K562 (cell line): ENCODE measurements around the gene TNFSF13B. TPM values are rescaled to one million over a fixed set of nuclear protein-coding genes. Genes with fewer than 3 reads are reported as not detected.

Experiments
- ATAC-seq: fragments of 200-7000 bp; cut with Tn5 transposase; 3 replicates; pipeline ENCODE4 v1.9.1; 2020; ENCODE audit warnings: moderate library complexity
- BruUV-seq: library from RNA; stranded (reverse); fragments of 400-500 nt; replicated peaks from 2 replicates; lab custom pipeline; 2021; lab: Mats Ljungman, UMichigan
- CTCF ChIA-PET: fragments of 300-600 bp; formaldehyde crosslinking; extraction: SDS; loops from one replicate; lab custom pipeline; 2021; ENCODE audit warnings: low intra/inter-chr PET ratio; lab: Yijun Ruan, JAX
- POLR2A ChIA-PET: fragments of 300-600, 350-650 bp; sonication (Branson Sonifier 250); formaldehyde crosslinking; extraction: SDS; loops from one replicate; lab custom pipeline; 2021; ENCODE audit warnings: antibody characterized with exemption, inconsistent platforms; lab: Yijun Ruan, JAX
- DNase-seq, 4 experiments: peaks; one replicate each; pipeline versions ENCODE4 v3.0.0 to v3.0.0-alpha.2; 2011 to 2018; ENCODE audit warnings: low spot score in 3 of 4, mixed read lengths in 3 of 4; ENCODE audit errors: extremely low read depth in 1 of 4
- FAIRE-seq: peaks from 2 replicates; lab custom pipeline; 2011; peaks lifted over from hg19 to GRCh38; lab: Jason Lieb, UNC
- H2AFZ ChIP-seq: 2 replicates; pipeline ENCODE4 v1.6.0; 2011; ENCODE audit warnings: low read depth, low read length, control low read depth, inconsistent platforms
- H3K27ac ChIP-seq: fragments of 200-600 bp; 3 replicates; pipeline ENCODE4 v1.8.0; 2011; ENCODE audit warnings: low read depth, mild to moderate bottlenecking, control low read depth, inconsistent platforms, low read length, moderate library complexity, mixed read lengths; ENCODE audit errors: extremely low read depth
- H3K27me3 ChIP-seq, 2 experiments: fragments of 300-600 bp in 1 of 2; 2 replicates in 1 of 2; 3 replicates in 1 of 2; pipeline versions ENCODE4 v1.6.0 to v1.8.0; 2011; ENCODE audit warnings: inconsistent platforms in 2 of 2, low read length in 2 of 2, mild to moderate bottlenecking in 1 of 2, mixed read lengths in 1 of 2, moderate library complexity in 1 of 2; ENCODE audit not compliant: control insufficient read depth in 2 of 2, insufficient read depth in 2 of 2
- H3K36me3 ChIP-seq: fragments of 300-600 bp; 3 replicates; pipeline ENCODE4 v1.8.0; 2011; ENCODE audit warnings: mild to moderate bottlenecking, low read length, inconsistent platforms; ENCODE audit not compliant: control insufficient read depth, insufficient read depth
- H3K4me1 ChIP-seq, 2 experiments: fragments of 200-600 bp in 1 of 2; replicated peaks in 1 of 2; 2 replicates in 1 of 2; 3 replicates in 1 of 2; pipeline versions ENCODE4 v1.5.1 to v1.8.0; 2011; ENCODE audit warnings: inconsistent platforms in 2 of 2, low read length in 2 of 2, mild to moderate bottlenecking in 1 of 2, mixed read lengths in 1 of 2, moderate library complexity in 1 of 2; ENCODE audit not compliant: control insufficient read depth in 2 of 2, insufficient read depth in 2 of 2
- H3K4me2 ChIP-seq: 2 replicates; pipeline ENCODE4 v1.6.1; 2011; ENCODE audit warnings: low read length, control low read depth, inconsistent platforms, mixed read lengths; ENCODE audit not compliant: insufficient read depth
- H3K4me3 ChIP-seq: fragments of 200-600 bp; sonication (generic), shearing (Covaris generic); 2 replicates; pipeline ENCODE4 v1.5.1; 2016; ENCODE audit warnings: control low read depth, inconsistent platforms
- H3K79me2 ChIP-seq: fragments of 200-600 bp; 3 replicates; pipeline ENCODE4 v1.8.0; 2011; ENCODE audit warnings: low read length, inconsistent platforms; ENCODE audit not compliant: control insufficient read depth, insufficient read depth
- H3K9ac ChIP-seq, 2 experiments: 2 replicates each; pipeline versions ENCODE4 v1.6.0 to v1.6.1; 2011; ENCODE audit warnings: low read depth in 2 of 2, low read length in 2 of 2, control low read depth in 1 of 2, inconsistent platforms in 1 of 2, mild to moderate bottlenecking in 1 of 2, mixed read lengths in 1 of 2; ENCODE audit not compliant: insufficient read depth in 1 of 2
- H3K9me1 ChIP-seq: one replicate; pipeline ENCODE4 v1.6.0; 2011; ENCODE audit warnings: inconsistent platforms, mild to moderate bottlenecking, low read length, moderate library complexity; ENCODE audit not compliant: control insufficient read depth, insufficient read depth
- H3K9me3 ChIP-seq: replicated peaks from 2 replicates; pipeline ENCODE4 v1.5.1; 2011; ENCODE audit warnings: low read depth, low read length, inconsistent platforms; ENCODE audit not compliant: control insufficient read depth, insufficient read depth
- H4K20me1 ChIP-seq: replicated peaks from 2 replicates; pipeline ENCODE4 v1.6.1; 2011; ENCODE audit warnings: low read length, inconsistent platforms, mixed read lengths; ENCODE audit not compliant: control insufficient read depth, insufficient read depth
- GTF2A2 ChIP-seq: IDR thresholded peaks from 2 replicates; pipeline ENCODE4 v1.6.1; 2016; ENCODE audit warnings: mild to moderate bottlenecking, missing genetic modification characterization, missing compliant biosample characterization
- SMAD3 ChIP-seq: fragments of 450-650 bp; formaldehyde crosslinking; conservative IDR thresholded peaks from 2 replicates; pipeline ENCODE4 v1.4.0; 2020; ENCODE audit warnings: mild to moderate bottlenecking
- SPI1 ChIP-seq: IDR thresholded peaks from 2 replicates; pipeline ENCODE4 v1.6.1; 2011; ENCODE audit warnings: low read depth, low read length, control low read depth, borderline replicate concordance
- ZNF23 ChIP-seq: fragments of 250-450 bp; sonication (Bioruptor Pico); IDR thresholded peaks from 2 replicates; pipeline ENCODE4 v1.4.0; 2020; ENCODE audit warnings: mild to moderate bottlenecking
- WGBS: fragments of 100-300 bp; shearing (Covaris generic); methylation state at CpG from one replicate; pipeline ENCODE4 v1.1.6; 2016; ENCODE audit warnings: low coverage, mixed read lengths; ENCODE audit not compliant: insufficient coverage; ENCODE audit errors: missing lambda C conversion rate; 5-methylcytosine and 5-hydroxymethylcytosine counted together
- in situ Hi-C: fragments of 300-500 bp; cut with MboI; formaldehyde crosslinking; loops from 4 replicates; pipeline ENCODE4 v1.15.0; 2018; ENCODE audit warnings: inconsistent platforms, mixed read lengths
- intact Hi-C: fragments of 100-400 bp; cut with micrococcal nuclease; formaldehyde crosslinking; loops from 2 replicates; pipeline ENCODE4 v1.14.2; 2022
- polyA plus RNA-seq, 8 experiments: library from polyadenylated mRNA; depleted of rRNA in 4 of 8; stranded (reverse) in 5 of 8; unstranded in 3 of 8; fragments of >200 nt; fragmentation: Nextera tagmentation in 2 of 8; fragmentation: Illumina TruSeq in 1 of 8; extraction: Ambion mirVana in 2 of 8; extraction: Trizol in 1 of 8; gene quantifications; 2 replicates each; pipeline versions ENCODE4 v1.2.1 to v1.2.3, GENCODE V29; 2011 to 2014; ENCODE audit warnings: inconsistent platforms in 1 of 8, missing spikeins in 1 of 8
- total RNA-seq, 7 experiments: library from RNA; depleted of rRNA in 6 of 7; stranded (reverse); fragments of >200 nt in 6 of 7; fragmentation: Illumina TruSeq in 2 of 7; extraction: Trizol in 2 of 7; gene quantifications; 2 replicates each; pipeline versions ENCODE4 v1.2.1 to v1.2.3, GENCODE V29; 2011 to 2021; ENCODE audit warnings: low replicate concordance in 1 of 7
- TF ChIP-seq, protein P1 (sequence below): fragments of 200-400 bp; formaldehyde crosslinking; IDR thresholded peaks from 2 replicates; pipeline ENCODE4 v1.6.1; 2017; ENCODE audit warnings: mild to moderate bottlenecking, low read depth, low read length, moderate library complexity
- TF ChIP-seq, protein P2 (sequence below): fragments of 250-450 bp; sonication (Bioruptor Pico); IDR thresholded peaks from 2 replicates; pipeline ENCODE4 v1.8.0; 2021; ENCODE audit warnings: moderate library complexity, mild to moderate bottlenecking, inconsistent platforms

The TNFSF13B gene
- total and polyA plus RNA-seq, 9 of the 15 experiments (the other 6 are each of a cell fraction or from before 2014, with no cell fraction given), result 1.1 to 2.1 (median 1.5) TPM

DNA sequence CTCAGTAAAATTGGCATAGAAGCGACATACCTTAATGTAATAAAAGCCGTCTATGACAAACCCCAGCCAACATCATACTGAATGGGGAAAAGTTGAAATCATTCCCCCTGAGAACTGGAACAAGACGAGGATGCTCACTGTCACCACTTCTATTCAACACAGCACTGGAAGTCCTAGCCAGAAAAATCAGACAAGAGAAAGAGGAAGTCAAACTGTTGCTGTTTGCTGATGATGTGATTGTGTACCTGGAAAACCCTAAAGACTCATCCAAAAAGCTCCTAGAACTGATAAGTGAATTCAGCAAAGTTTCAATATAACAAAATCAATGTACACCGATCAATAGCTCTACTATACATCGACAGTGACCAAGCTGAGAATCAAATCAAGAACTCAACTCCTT lies 63.3 kb downstream of the TNFSF13B start:
- WGBS, result 33% methylated on average over 3 of the region's 5 CpGs
- Histone ChIP-seq H3K27ac (no peak overlapping the region), H3K9ac (no peak overlapping the region), H4K20me1 (no peaks in the 10 kb centered on the region), H3K9me3 (no peaks in the 10 kb centered on the region), H3K4me2 (no peak overlapping the region), H3K9me1 (no peaks in the 10 kb centered on the region), H3K4me3 (no peak overlapping the region), H3K79me2 (no peaks in the 10 kb centered on the region), H3K36me3 (no peaks in the 10 kb centered on the region), H3K27me3 (no peaks in the 10 kb centered on the region), H2AFZ (no peak overlapping the region), H3K4me1 (no peaks in the 10 kb centered on the region; a peak in 2 of 5 replicates)
- ATAC-seq (no peak), DNase-seq (no peak), FAIRE-seq (no peak)
- BruUV-seq, result no TSS peak
- in situ Hi-C loops (loop anchor here (25.0 kb wide), 1 partner anchor 580 kb away; no protein-coding TSS in a partner anchor), intact Hi-C loops (no loop called here)
- ChIA-PET CTCF (no interaction called here), POLR2A (no interaction called here)
- TF ChIP-seq SMAD3 (CRISPR knock-in tag), result no peak
- TF ChIP-seq, protein P1, sequence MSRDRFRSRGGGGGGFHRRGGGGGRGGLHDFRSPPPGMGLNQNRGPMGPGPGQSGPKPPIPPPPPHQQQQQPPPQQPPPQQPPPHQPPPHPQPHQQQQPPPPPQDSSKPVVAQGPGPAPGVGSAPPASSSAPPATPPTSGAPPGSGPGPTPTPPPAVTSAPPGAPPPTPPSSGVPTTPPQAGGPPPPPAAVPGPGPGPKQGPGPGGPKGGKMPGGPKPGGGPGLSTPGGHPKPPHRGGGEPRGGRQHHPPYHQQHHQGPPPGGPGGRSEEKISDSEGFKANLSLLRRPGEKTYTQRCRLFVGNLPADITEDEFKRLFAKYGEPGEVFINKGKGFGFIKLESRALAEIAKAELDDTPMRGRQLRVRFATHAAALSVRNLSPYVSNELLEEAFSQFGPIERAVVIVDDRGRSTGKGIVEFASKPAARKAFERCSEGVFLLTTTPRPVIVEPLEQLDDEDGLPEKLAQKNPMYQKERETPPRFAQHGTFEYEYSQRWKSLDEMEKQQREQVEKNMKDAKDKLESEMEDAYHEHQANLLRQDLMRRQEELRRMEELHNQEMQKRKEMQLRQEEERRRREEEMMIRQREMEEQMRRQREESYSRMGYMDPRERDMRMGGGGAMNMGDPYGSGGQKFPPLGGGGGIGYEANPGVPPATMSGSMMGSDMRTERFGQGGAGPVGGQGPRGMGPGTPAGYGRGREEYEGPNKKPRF, result no peak
- TF ChIP-seq ZNF23 (CRISPR knock-in tag), result no peak
- TF ChIP-seq GTF2A2 (tag), result no peak
- TF ChIP-seq SPI1, result peak; percentile 75; the same call in 1 of the 2 replicates
- TF ChIP-seq, protein P2, sequence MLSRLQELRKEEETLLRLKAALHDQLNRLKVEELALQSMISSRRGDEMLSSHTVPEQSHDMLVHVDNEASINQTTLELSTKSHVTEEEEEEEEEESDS (CRISPR knock-in tag), result no peak
